Middle frontal gyrus (tissue), 1 donor: Measurements from ENCODE around the gene BMPR1B.

Experiments
- DNase-seq: peaks from one replicate; pipeline ENCODE4 v3.0.0-alpha.2; 2015; ENCODE audit warnings: low spot score; ENCODE audit errors: extremely low spot score

BMPR1B gene

GRCh38 chr4:94954251-94954650 is 196.5 kb downstream of the BMPR1B start:
- no peak for DNase-seq

- no peak for DNase-seq
Observed at GRCh38 chr4:94957030-94957429, 199.3 kb downstream of the BMPR1B start.

GRCh38 chr4:94959307-94959706 is 201.6 kb downstream of the BMPR1B start:
- no peak for DNase-seq

DNA sequence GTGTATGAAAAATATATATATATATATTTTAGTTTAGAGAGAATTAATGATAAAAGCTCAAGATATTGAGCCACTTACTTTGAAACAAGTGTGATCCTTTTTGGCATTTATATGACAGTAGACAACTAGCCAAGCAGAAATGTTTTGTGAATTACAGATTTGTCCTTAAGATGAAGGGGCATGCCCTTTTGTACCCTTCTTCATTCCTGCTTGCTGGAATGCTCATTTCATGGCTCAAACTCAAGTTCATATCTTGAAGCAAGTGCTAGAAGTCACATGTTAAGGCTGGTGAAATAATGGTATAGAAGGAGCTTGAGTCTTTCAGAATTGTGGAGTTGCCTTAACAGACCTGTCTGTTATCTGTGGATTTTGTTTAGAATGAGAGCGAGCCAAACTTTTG is 203.0 kb downstream of the BMPR1B start:
- no peak for DNase-seq

GRCh38 chr4:94961420-94961819 is 203.7 kb downstream of the BMPR1B start:
- DNase-seq = no peak

GRCh38 chr4:94962484-94962883 is 204.7 kb downstream of the BMPR1B start:
- DNase-seq = no peak

GRCh38 chr4:94965852-94966251 is 208.1 kb downstream of the BMPR1B start:
- no peak for DNase-seq

DNA sequence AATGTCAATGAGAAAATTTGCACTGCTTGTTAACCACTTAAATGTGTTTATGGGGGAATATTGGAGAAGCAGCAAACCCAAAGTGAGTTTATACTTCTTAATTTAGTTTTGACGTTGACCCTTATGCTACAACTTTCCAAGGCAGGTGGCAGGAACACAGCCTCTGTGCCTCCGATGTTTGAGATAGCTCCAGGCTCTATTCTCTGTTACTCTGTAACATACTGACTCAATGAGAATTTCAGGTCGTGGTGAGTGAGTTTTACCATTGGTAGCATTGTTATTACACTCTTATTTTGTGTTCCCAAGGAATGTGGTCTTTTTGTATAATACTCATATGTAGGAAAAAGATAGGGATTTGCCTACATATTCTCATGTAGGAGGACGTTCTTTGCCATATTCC is 210.7 kb downstream of the BMPR1B start:
- DNase-seq = no peak

DNA sequence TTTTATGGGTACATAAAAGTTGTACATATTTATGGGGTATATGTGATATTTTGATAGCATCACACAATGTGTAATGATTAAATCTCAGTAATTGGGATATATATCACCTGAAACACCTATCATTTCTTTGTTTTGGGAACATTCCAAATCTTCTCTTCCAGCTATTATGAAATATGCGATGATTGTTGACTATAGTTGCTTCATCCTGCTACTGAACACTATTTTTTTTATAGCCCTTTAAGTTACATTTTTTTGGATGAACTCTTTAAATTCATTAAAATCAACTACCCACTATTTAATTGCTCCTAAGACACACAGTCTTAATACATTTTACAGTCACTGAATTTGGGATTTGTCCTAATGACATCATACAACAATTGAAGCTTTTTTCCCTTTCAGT is 212.9 kb downstream of the BMPR1B start:
- no peak for DNase-seq

GRCh38 chr4:94974773-94975172 is 217.0 kb downstream of the BMPR1B start:
- DNase-seq = no peak

DNA sequence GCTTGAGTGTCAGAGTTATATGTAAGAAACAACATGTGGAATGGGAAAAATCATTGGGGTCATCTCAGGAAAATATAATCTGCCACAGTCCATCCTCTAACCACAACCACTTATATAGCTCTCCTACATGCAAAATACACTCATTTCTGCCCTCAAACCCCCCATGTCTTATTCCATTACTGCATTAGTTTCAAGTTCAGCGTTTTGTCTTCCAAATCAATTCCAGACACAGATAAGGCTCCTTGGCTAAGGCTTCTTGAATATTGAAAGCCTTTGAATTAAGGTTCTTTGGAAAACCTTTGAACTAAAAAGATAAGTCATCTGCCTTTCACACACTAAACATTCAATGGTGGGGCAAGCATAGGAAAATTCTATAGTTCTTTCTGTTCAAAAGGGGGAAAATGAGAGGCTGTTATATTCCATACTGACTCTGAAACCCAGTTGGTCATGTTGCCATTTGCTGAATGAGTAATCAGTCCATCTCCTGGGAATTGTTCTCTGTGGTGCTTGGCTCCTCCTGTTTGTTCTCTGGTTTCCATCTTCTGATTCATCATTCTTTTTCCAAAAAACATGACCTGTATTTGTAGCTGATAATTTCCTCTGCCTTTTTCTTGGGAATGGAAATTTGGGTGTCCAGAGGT is 218.7 kb downstream of the BMPR1B start:
- DNase-seq = no peak

DNA sequence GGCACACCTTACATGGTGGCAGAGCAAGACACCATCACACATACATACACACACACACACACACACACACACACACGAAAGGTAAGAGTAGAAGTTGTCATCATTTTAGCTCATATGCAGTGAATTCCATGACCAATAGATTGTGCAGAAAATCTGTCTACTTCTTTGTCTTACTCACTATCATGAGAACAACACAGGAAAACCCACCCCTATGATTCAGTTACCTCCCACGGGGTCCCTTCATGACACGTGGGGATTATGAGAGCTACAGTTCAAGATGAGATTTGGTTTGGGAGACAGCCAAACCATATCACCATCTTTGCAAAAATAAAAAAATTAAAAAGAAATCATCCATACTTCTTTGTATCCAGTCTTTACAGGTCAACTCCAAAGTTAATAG is 221.1 kb downstream of the BMPR1B start:
- DNase-seq = no peak

DNA sequence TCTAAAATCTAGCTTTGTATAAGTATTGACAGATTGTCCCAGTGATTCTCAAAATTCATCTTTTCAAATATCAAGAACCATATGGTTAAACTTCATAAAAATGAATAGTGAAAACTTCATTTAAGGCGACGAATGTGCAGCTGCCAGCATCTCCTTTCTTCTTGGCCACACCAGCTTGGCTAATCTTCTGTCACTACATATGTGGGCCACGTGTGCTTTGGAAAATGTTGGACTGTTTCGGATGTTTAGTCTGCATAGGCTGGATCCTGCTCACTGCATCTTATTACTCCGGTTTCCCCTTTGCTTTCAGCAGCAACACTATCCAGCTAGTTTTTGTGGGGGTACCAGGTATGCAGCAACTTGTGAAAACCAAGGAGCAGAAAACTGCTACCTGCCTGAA is 221.9 kb downstream of the BMPR1B start:
- DNase-seq = no peak

DNA sequence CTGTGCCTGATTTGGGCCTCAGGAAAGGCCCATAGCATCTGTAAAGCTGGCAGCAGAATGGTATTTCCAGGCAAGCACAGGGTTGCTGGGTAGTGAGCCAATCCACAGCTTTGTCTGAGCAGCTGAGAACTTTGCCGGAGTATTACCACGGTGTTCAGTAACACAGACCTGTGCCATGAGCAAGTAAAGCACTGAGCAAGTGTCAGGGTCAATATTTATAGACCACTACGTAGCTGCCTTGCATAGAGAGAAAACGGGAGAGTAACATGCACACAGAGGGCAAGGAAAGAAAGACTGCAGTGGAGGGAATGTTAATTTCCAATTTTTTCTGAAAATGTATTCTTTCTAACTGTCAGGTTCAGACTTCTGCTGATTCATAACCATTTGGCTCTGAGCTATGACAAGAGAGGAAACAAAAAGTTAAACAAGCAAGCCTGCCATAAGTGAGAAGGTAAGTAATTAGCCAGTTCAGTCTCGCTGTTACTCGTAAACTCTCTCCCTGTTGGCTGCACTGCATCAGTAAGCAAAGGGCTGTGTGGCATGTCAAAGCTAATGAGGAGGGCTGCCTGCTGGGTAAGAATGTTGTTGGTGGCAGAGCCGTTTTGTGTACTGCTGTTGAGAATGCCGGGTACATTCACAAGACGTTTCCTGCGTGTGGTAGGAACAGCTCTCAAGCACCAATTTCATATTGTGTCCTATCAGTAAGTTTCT is 238.1 kb downstream of the BMPR1B start:
- DNase-seq = no peak

- no peak for DNase-seq
Observed at GRCh38 chr4:95000076-95000648, 242.4 kb downstream of the BMPR1B start.

- DNase-seq = no peak
Observed at GRCh38 chr4:95004912-95005311, 247.2 kb downstream of the BMPR1B start.

DNA sequence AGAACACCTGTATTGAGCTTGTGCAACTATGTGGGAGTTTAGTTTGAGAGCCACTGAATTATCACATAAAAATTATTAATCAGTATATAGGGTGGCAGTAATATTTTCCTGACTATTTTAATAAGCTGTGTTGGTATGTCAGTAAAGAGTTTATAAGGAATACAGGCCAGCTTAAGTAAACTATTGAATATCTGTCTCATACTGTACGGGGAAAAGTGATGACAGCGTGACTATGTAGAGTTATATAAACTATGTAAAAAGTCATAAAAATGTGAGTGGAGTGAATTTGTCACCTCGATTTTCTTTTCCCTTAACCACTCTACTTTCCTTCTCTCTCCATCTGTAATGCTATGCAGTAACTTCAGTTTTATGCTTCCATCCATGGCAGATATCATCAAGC is 250.2 kb downstream of the BMPR1B start:
- no peak for DNase-seq

GRCh38 chr4:95013236-95013635 is 255.5 kb downstream of the BMPR1B start:
- DNase-seq = no peak

GRCh38 chr4:95014068-95014467 is 256.3 kb downstream of the BMPR1B start:
- DNase-seq = no peak

DNA sequence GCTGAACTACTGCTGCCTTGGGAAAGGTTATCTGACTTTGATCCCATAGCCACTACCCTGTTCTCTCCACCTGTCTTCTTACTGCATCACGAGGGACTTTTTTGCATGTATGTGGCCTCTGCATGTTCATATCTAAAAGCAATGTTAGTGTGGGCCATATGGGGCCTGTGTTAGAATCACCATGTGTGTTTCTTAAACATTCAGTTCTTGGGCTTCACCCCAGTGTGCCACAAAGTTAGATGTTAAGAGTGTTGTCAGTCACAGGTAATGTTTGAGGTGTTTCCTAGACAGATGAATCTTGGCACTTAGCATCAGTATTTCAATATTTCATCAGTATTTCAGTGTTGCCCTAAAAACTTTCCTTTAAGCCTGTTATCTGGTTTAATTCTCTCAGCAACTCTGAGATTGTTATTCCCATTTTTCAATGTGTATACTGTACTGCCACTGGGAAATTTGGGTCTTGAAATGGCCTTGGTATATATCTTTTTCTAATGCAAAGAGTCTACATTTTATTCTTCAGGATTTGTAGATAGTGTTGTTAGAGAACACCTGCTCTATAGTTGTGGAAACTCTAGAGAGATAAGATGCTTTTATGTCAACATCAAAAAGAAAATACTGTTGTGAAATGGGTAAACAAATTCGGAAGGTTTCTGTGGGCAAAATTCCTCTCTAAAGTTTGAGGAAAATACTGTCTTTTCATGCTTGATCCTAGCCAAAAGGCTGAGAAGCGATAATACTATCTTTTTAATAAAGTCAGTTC is 259.7 kb downstream of the BMPR1B start:
- no peak for DNase-seq

- DNase-seq = no peak
Observed at GRCh38 chr4:95018785-95019184, 261.0 kb downstream of the BMPR1B start.

DNA sequence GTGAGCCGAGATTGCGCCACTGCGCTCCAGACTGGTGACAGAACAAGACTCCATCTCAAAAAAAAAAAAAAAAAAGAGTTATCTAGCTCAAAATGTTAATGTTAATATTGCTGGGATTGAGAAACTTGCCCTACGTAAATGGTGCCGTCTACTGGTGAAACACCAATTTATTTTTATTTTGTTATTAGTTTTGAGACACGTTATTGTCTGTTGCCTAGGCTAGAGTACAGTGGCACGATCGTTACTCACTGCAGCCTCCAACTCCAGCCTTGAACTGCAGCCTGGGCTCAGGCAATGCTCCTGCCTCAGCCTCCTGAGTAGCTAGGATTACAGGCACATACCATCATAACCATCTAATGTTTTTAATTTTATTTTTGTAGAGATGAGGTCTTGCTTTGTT is 262.8 kb downstream of the BMPR1B start:
- no peak for DNase-seq
